GM10266 (cell line): ENCODE measurements around the gene TNRC6B.
"Not testable (repeated sequence)": the region's sequence is repeated elsewhere in the genome, so short reads cannot be mapped to it uniquely, and the experiment has no call there.

Source experiments
- DNase-seq: peaks from one replicate; pipeline ENCODE4 v3.0.0; 2012; ENCODE audit errors: extremely low spot score
- TF ChIP-seq, protein P1 (sequence below): IDR thresholded peaks from 2 replicates; pipeline ENCODE4 v1.5.1; 2012; ENCODE audit warnings: mild to moderate bottlenecking, low read depth; ENCODE audit not compliant: control insufficient read depth, insufficient read depth; ENCODE audit errors: missing control alignments

TNRC6B gene

DNA sequence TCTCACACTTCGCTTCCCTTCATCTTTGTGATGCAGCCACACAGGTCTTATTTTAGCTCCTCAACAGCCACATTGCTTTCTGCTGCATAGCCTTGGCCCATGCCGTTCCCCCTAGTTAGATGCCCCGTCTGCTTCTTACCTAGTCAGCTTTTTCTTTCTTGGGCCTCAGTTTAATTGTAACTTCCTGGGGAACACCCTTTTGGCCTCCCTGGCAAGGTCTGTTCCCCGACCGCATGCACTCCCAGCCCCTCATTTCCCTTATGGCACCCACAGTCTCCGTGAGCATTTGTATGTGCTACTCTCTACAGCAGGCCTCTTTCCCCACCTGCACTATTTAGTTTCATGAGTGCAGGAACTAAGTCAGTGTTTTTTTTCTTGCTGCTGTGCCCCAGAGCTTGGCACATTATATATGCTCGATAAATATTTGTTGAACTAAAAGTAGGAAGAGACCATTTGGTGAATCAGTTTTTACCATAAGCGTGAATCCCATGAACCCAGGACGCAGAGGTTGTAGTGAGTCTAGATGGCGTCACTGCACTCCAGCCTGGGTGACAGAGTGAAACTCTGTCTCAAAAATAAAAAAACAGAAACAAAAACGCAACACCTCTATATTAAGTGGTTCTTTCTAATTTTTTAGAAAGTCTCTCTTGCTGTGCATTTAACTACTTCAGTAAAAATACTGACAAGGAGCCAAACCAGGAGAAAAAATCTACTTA is 38.5 kb downstream of the TNRC6B start:
- DNase-seq: peak; percentile 20
- TF ChIP-seq, protein P1, sequence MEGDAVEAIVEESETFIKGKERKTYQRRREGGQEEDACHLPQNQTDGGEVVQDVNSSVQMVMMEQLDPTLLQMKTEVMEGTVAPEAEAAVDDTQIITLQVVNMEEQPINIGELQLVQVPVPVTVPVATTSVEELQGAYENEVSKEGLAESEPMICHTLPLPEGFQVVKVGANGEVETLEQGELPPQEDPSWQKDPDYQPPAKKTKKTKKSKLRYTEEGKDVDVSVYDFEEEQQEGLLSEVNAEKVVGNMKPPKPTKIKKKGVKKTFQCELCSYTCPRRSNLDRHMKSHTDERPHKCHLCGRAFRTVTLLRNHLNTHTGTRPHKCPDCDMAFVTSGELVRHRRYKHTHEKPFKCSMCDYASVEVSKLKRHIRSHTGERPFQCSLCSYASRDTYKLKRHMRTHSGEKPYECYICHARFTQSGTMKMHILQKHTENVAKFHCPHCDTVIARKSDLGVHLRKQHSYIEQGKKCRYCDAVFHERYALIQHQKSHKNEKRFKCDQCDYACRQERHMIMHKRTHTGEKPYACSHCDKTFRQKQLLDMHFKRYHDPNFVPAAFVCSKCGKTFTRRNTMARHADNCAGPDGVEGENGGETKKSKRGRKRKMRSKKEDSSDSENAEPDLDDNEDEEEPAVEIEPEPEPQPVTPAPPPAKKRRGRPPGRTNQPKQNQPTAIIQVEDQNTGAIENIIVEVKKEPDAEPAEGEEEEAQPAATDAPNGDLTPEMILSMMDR: no peak

DNA sequence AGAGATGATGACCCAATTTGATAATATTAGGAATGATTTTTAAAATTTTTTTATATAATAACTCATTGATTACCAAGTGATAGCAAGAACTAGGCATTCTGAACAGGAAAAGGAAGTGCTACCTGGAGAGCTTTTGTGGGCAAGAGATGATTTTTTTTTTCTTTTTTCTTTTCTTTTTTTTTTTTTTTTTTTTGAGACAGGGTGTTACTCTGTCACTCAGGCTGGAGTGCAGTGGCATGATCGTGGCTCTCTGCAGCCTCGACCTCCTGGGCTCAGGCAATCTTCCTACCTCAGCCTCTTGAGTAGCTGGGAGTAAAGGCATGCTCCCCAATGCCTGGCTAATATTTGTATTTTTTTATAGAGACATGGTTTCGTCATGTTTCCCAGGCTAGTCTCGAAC is 40.4 kb downstream of the TNRC6B start:
- no peak for DNase-seq
- TF ChIP-seq, protein P1: no peak

DNA sequence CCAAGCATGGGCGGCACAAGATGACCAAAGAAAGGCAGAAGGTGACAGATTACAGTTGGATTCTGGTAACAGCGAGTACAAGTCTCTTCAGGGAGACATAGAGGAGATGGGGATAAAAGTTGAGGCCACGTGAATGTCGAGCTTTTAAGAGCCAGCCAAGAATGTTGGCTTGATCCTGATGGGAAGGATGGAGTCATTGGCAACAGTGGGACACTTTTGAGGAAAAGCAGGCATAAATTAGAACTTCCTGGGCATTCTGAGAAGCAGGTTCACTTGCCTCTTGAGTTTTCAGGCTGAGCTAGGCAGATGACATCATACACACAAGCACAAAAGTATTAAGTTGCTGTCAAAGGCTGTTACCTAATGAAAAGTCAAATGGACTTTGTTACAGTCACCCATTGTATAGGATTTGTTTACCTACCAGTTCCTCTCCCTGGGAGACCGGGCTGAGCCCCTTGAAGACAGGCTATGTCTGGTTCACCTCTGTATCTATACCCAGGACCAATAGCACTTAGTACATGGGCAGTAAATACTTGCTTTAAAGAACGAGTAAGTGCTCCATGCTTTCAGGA is 41.1 kb downstream of the TNRC6B start:
- TF ChIP-seq, protein P1: no peak
- DNase-seq: no peak

DNA sequence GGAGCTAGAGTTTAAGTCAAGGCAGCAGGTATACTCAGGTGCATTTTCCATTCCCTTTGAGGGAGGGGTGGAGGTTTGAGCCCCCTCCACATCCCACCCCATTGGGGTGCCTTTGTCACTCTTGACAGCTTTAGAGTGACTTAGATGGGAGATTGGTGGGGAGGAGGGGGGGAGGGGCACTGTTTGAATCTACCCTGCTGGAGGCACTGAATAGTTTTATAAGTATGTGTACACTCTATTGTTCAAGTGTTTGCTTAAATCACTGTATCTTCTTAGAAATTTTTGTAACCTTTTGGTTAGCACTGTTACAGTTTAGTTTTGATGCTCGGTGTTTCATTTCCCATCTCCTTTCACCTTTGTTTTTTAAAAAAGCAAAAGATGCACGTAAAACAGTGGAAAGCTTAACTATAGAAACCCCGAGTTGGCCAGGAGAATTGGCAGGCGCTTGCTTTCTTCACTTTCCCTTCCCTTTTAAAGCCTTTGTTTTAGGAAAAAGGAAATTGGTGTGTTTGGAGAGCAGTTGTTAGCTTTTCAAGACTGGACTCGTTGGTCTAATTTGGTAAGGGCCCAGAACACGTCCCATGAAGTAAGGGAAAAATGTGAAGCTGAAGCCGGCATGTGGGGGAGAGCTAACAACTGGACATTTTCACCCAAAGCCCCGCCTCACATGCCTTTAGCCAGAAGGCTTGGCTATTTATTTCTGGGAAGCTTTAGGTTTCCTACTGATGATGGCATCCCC is 42.8 kb downstream of the TNRC6B start:
- DNase-seq: no peak
- TF ChIP-seq, protein P1: no peak

DNA sequence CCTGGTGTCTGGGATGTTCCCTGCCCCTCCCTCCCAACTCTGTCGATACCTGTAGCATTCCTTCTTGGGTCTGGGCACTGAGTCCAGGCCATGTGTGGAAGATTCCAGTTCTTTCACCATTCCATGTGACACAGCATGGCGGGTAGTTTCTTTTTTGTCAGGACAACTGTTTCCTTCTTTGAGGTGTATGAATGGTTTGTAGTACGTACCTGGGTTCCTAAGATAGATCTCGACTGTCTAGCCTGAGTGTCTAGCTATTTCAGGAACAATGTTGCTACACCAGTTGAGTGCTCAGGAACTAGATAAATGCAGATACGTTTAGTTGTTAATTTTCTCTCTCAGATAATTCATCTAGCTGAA is 43.3 kb downstream of the TNRC6B start:
- TF ChIP-seq, protein P1: no peak
- DNase-seq: no peak

DNA sequence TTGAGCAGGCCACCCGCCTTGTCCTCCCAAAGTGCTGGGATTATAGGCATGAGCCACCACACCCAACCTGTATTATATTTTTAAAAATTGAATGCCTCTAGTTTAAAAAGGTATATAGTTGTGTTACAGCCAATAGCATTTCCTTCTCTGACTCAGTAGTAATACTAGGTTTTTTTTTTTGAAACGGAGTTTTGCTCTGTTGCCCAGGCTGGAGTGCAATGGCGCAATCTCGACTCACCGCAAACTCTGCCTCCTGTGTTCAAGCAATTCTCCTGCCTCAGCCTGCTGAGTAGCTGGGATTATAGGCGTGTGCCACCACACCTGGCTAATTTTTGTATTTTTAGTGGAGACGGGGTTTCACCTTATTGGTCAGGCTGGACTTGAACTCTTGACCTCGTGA is 45.3 kb downstream of the TNRC6B start:
- not testable (repeated sequence) for DNase-seq

DNA sequence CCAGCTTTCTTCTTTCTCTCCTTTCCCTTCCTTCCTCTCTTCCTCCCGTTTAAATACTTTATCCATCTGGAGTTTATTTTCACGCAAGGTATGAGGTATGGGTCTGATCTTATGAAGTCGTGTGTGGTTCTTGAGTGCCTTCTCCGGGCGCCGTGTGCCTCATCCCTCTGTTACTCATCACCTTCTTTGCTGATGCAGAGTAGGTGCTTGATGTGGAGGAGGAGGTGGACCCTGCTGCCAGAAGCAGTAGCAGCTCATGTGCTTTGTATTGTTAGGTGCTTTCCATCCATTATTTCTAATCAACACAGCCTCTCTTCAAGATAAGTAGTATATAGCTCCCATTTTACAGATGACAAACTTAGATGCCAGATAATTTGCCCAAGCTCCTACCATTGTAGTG is 47.0 kb downstream of the TNRC6B start:
- TF ChIP-seq, protein P1: no peak
- DNase-seq: no peak
